ENCODE results near the gene SEPSECS. TPM values are rescaled to one million over a fixed set of nuclear protein-coding genes. Genes with fewer than 3 reads are reported as not detected.
A peak's percentile ranks its signal among the peaks of the same experiment; 100 is the strongest.

The SEPSECS gene
- total and polyA plus RNA-seq, 8 donors = 5.3 to 9.2 (median 6.1) TPM

- intact Hi-C loops (cut with DNase I) = no loop called here
- FAIRE-seq (no peak), ATAC-seq (no peak), DNase-seq (no peak)
- H3K27ac ChIP-seq = no peak overlapping the region
- H3K4me1 ChIP-seq = no peaks in the 10 kb centered on the region
- H3K4me3 ChIP-seq = no peak overlapping the region
- H3K27me3 ChIP-seq = no peaks in the 10 kb centered on the region
- 72 to 86% methylated on average over 4 of the region's 4 CpGs for WGBS, 2 donors
- no peak for TF ChIP-seq CTCF (IDR thresholded peaks at IDR 0.05)
- H3K36me3 ChIP-seq = no peaks in the 10 kb centered on the region
- H3K9me3 ChIP-seq = no peaks in the 10 kb centered on the region
These were observed 23.8 kb upstream of the SEPSECS start for GRCh38 chr4:25184056-25184455.

- intact Hi-C loops (cut with DNase I) = no loop called here
- 74 to 83% methylated on average over 5 of the region's 5 CpGs for WGBS, 2 donors
- Histone ChIP-seq H3K36me3 (no peaks in the 10 kb centered on the region), H3K4me3 (no peak overlapping the region), H3K9me3 (no peaks in the 10 kb centered on the region), H3K27ac (no peak overlapping the region), H3K4me1 (no peaks in the 10 kb centered on the region), H3K27me3 (no peaks in the 10 kb centered on the region)
- FAIRE-seq (no peak), DNase-seq (no peak), ATAC-seq (no peak)
- TF ChIP-seq CTCF (IDR thresholded peaks at IDR 0.05) = no peak
These were observed 22.7 kb upstream of the SEPSECS start for GRCh38 chr4:25182937-25183336.

DNA sequence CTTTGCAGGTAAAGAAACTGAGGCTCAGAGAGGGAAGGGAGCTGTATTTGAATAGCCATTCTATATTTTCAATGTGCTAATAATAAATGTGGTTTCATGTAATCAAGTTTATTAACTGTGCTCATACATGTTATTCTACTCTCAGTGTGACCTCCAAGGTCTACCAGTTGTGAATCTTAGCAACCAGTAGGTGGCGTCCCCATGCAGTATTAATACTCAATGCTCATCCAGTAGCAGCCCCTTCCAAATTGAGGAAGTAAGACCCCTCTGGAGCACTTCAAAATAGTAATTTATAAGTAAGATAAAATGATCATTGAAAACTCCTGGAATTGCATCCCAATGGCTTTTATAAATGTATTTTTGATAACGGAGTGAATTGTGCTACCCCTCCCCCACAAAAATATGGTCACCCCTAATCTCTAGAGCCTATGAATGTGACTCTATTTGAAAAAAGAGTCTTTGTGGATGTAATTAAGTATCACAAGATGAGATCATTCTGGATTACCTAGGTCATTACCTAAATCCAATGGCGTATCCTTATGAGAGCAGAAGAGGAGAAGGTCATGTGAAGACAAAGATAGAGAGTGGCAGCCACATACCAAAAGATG lies 20.4 kb upstream of the SEPSECS start:
- H3K4me1 ChIP-seq = no peaks in the 10 kb centered on the region
- 44 to 54% methylated on average over 3 of the region's 3 CpGs for WGBS, 2 donors
- H3K4me3 ChIP-seq = no peak overlapping the region
- ATAC-seq (peak in 3 of 4 donors; percentile 73 to 85 (median 81)), DNase-seq (peak in 1 of 6 donors; percentile 23), FAIRE-seq (no peak)
- H3K36me3 ChIP-seq = no peaks in the 10 kb centered on the region
- H3K27me3 ChIP-seq = no peaks in the 10 kb centered on the region
- H3K9me3 ChIP-seq = no peaks in the 10 kb centered on the region
- intact Hi-C loops (cut with DNase I) = no loop called here
- TF ChIP-seq CTCF (IDR thresholded peaks at IDR 0.05) = peak; percentile 10 to 48 (median 42)
- H3K27ac ChIP-seq = no peak overlapping the region

- intact Hi-C loops (cut with DNase I) = loop anchor here in 1 of 3 donors (10.0 kb wide), 1 partner anchor 196 kb away; the partner anchor contains the start of gene ANAPC4
- 58 to 80% methylated on average over 3 of the region's 3 CpGs for WGBS, 2 donors
- no peak for FAIRE-seq
These were observed 18.6 kb upstream of the SEPSECS start for GRCh38 chr4:25178838-25179261.

More at GRCh38 chr4:25178838-25179261, 18.6 kb upstream of the SEPSECS start:
- Histone ChIP-seq H3K4me1 (no peaks in the 10 kb centered on the region), H3K4me3 (no peak overlapping the region), H3K9me3 (no peaks in the 10 kb centered on the region), H3K27ac (no peak overlapping the region), H3K36me3 (no peaks in the 10 kb centered on the region), H3K27me3 (no peaks in the 10 kb centered on the region)
- DNase-seq (no peak), ATAC-seq (no peak)
- TF ChIP-seq CTCF (IDR thresholded peaks at IDR 0.05) = no peak

All from pancreas (tissue), 10 donors.